T-helper 1 cell treated with Interleukin-12 subunit alpha and Interleukin-12 subunit beta and Interleukin-4 antibody, amounts not matched to agents 30 μg/mL and 1 μg/mL, for 36 hours (primary cell): ENCODE data around the gene SERTM2.
"Not testable (repeated sequence)": the region's sequence is repeated elsewhere in the genome, so short reads cannot be mapped to it uniquely, and the experiment has no call there.

Source experiments
- H3K27ac Mint-ChIP-seq: one replicate; pipeline ENCODE4 v1.8.0; 2021; ENCODE audit warnings: mild to moderate bottlenecking, mixed read lengths
- H3K27me3 Mint-ChIP-seq: one replicate; pipeline ENCODE4 v1.8.0; 2021; ENCODE audit warnings: low read depth, mixed read lengths
- H3K36me3 Mint-ChIP-seq: one replicate; pipeline ENCODE4 v1.8.0; 2021; ENCODE audit warnings: low read depth, mixed read lengths
- H3K4me1 Mint-ChIP-seq: one replicate; pipeline ENCODE4 v1.8.0; 2021; ENCODE audit warnings: low read depth, mixed read lengths
- H3K4me3 Mint-ChIP-seq: one replicate; pipeline ENCODE4 v1.8.0; 2021; ENCODE audit warnings: mild to moderate bottlenecking, moderate library complexity, mixed read lengths
- H3K9me3 Mint-ChIP-seq: one replicate; pipeline ENCODE4 v1.8.0; 2021; ENCODE audit warnings: mixed read lengths

SERTM2 gene

GRCh38 chrX:111515298-111515697, 3.9 kb downstream of the SERTM2 start:
- H3K27ac Mint-ChIP-seq = no peak overlapping the region
- H3K9me3 Mint-ChIP-seq = no peaks in the 10 kb centered on the region
- no peaks in the 10 kb centered on the region for H3K4me1 Mint-ChIP-seq
- peaks cover 5% of the 10 kb centered on the region for H3K27me3 Mint-ChIP-seq
- no peaks in the 10 kb centered on the region for H3K36me3 Mint-ChIP-seq
- no peak overlapping the region for H3K4me3 Mint-ChIP-seq

GRCh38 chrX:111518667-111519066, 7.2 kb downstream of the SERTM2 start:
- H3K9me3 Mint-ChIP-seq = no peaks in the 10 kb centered on the region
- no peaks in the 10 kb centered on the region for H3K27me3 Mint-ChIP-seq
- H3K27ac Mint-ChIP-seq = no peak overlapping the region
- H3K36me3 Mint-ChIP-seq = no peaks in the 10 kb centered on the region
- H3K4me1 Mint-ChIP-seq = no peaks in the 10 kb centered on the region
- no peak overlapping the region for H3K4me3 Mint-ChIP-seq

- Mint-ChIP-seq H3K9me3 (no peaks in the 10 kb centered on the region), H3K27ac (no peak overlapping the region), H3K36me3 (no peaks in the 10 kb centered on the region), H3K4me3 (no peak overlapping the region), H3K27me3 (no peaks in the 10 kb centered on the region), H3K4me1 (no peaks in the 10 kb centered on the region)
Measured at GRCh38 chrX:111519215-111519614, 7.8 kb downstream of the SERTM2 start.

GRCh38 chrX:111520506-111520905, 9.1 kb downstream of the SERTM2 start:
- no peaks in the 10 kb centered on the region for H3K27me3 Mint-ChIP-seq
- no peak overlapping the region for H3K27ac Mint-ChIP-seq
- no peak overlapping the region for H3K4me3 Mint-ChIP-seq
- H3K36me3 Mint-ChIP-seq = no peaks in the 10 kb centered on the region
- no peaks in the 10 kb centered on the region for H3K9me3 Mint-ChIP-seq
- H3K4me1 Mint-ChIP-seq = no peaks in the 10 kb centered on the region

- no peak overlapping the region for H3K27ac Mint-ChIP-seq
- H3K27me3 Mint-ChIP-seq = no peaks in the 10 kb centered on the region
- H3K9me3 Mint-ChIP-seq = no peaks in the 10 kb centered on the region
- no peaks in the 10 kb centered on the region for H3K36me3 Mint-ChIP-seq
- no peak overlapping the region for H3K4me3 Mint-ChIP-seq
- H3K4me1 Mint-ChIP-seq = no peaks in the 10 kb centered on the region
Measured at GRCh38 chrX:111521169-111521568, 9.7 kb downstream of the SERTM2 start.

GRCh38 chrX:111543212-111543741, 31.8 kb downstream of the SERTM2 start:
- no peaks in the 10 kb centered on the region for H3K9me3 Mint-ChIP-seq

GRCh38 chrX:111549235-111549634, 37.8 kb downstream of the SERTM2 start:
- H3K36me3 Mint-ChIP-seq, H3K9me3 Mint-ChIP-seq, H3K27me3 Mint-ChIP-seq, H3K4me1 Mint-ChIP-seq, H3K27ac Mint-ChIP-seq, H3K4me3 Mint-ChIP-seq: not testable (repeated sequence)

More at GRCh38 chrX:111543212-111543741, 31.8 kb downstream of the SERTM2 start:
- no peaks in the 10 kb centered on the region for H3K4me1 Mint-ChIP-seq
- H3K4me3 Mint-ChIP-seq = no peak overlapping the region
- no peaks in the 10 kb centered on the region for H3K27me3 Mint-ChIP-seq
- H3K27ac Mint-ChIP-seq = no peak overlapping the region
- H3K36me3 Mint-ChIP-seq = no peaks in the 10 kb centered on the region

- Mint-ChIP-seq H3K36me3 (no peaks in the 10 kb centered on the region), H3K4me1 (no peaks in the 10 kb centered on the region), H3K27me3 (no peaks in the 10 kb centered on the region), H3K9me3 (no peaks in the 10 kb centered on the region), H3K4me3 (no peak overlapping the region), H3K27ac (no peak overlapping the region)
Measured at GRCh38 chrX:111555406-111555958, 44.0 kb downstream of the SERTM2 start.

- H3K27ac Mint-ChIP-seq = no peak overlapping the region
- no peaks in the 10 kb centered on the region for H3K36me3 Mint-ChIP-seq
- H3K27me3 Mint-ChIP-seq = no peaks in the 10 kb centered on the region
- H3K4me1 Mint-ChIP-seq = no peaks in the 10 kb centered on the region
- H3K9me3 Mint-ChIP-seq = no peaks in the 10 kb centered on the region
- H3K4me3 Mint-ChIP-seq = no peak overlapping the region
Measured at GRCh38 chrX:111560801-111561200, 49.4 kb downstream of the SERTM2 start.

GRCh38 chrX:111561851-111562250, 50.4 kb downstream of the SERTM2 start:
- Mint-ChIP-seq H3K4me3 (no peak overlapping the region), H3K9me3 (no peaks in the 10 kb centered on the region), H3K36me3 (no peaks in the 10 kb centered on the region), H3K4me1 (no peaks in the 10 kb centered on the region), H3K27me3 (no peaks in the 10 kb centered on the region), H3K27ac (no peak overlapping the region)

GRCh38 chrX:111567542-111568255, 56.3 kb downstream of the SERTM2 start:
- no peaks in the 10 kb centered on the region for H3K27me3 Mint-ChIP-seq
- H3K36me3 Mint-ChIP-seq = no peaks in the 10 kb centered on the region
- no peaks in the 10 kb centered on the region for H3K9me3 Mint-ChIP-seq
- H3K27ac Mint-ChIP-seq = no peak overlapping the region
- no peaks in the 10 kb centered on the region for H3K4me1 Mint-ChIP-seq
- H3K4me3 Mint-ChIP-seq = no peak overlapping the region

GRCh38 chrX:111568354-111568753, 56.9 kb downstream of the SERTM2 start:
- Mint-ChIP-seq H3K36me3 (no peaks in the 10 kb centered on the region), H3K4me1 (no peaks in the 10 kb centered on the region), H3K27ac (no peak overlapping the region), H3K27me3 (no peaks in the 10 kb centered on the region), H3K4me3 (no peak overlapping the region), H3K9me3 (no peaks in the 10 kb centered on the region)

GRCh38 chrX:111568817-111569216, 57.4 kb downstream of the SERTM2 start:
- H3K36me3 Mint-ChIP-seq = no peaks in the 10 kb centered on the region
- H3K4me3 Mint-ChIP-seq = no peak overlapping the region
- no peaks in the 10 kb centered on the region for H3K9me3 Mint-ChIP-seq
- H3K27me3 Mint-ChIP-seq = no peaks in the 10 kb centered on the region
- H3K27ac Mint-ChIP-seq = no peak overlapping the region
- H3K4me1 Mint-ChIP-seq = no peaks in the 10 kb centered on the region
